K562 (cell line): Measurements from ENCODE around the gene SDR42E2. TPM values are rescaled to one million over a fixed set of nuclear protein-coding genes. Genes with fewer than 3 reads are reported as not detected.

Experiments used
- CAMTA2 ChIP-seq: fragments of 250-450 bp; sonication (Bioruptor Pico); conservative IDR thresholded peaks from 2 replicates; pipeline ENCODE4 v1.5.1; 2022
- LARP7 ChIP-seq: fragments of 450-650 bp; IDR thresholded peaks from 2 replicates; pipeline ENCODE4 v1.6.1; 2016
- MTA2 ChIP-seq: fragments of 450-650 bp; IDR thresholded peaks from 2 replicates; pipeline ENCODE4 v1.6.1; 2016; ENCODE audit warnings: low read depth
- MYNN ChIP-seq, 2 experiments: sonication (generic); formaldehyde crosslinking in 1 of 2; IDR thresholded peaks; 2 replicates each; pipeline versions ENCODE4 v1.5.0 to v1.6.1; 2016 to 2020; ENCODE audit warnings: antibody characterized with exemption in 1 of 2, missing genetic modification reagents in 1 of 2
- NR2C2 ChIP-seq, 2 experiments: fragments of 200-800 bp in 1 of 2; sonication (Bioruptor generic) in 1 of 2; sonication (generic) in 1 of 2; formaldehyde crosslinking in 1 of 2; IDR thresholded peaks; 2 replicates each; pipeline versions ENCODE4 v1.6.1 to v1.8.0; 2016 to 2022; ENCODE audit warnings: mild to moderate bottlenecking in 1 of 2, missing compliant biosample characterization in 1 of 2, missing genetic modification characterization in 1 of 2, missing genetic modification reagents in 1 of 2
- SIX5 ChIP-seq, 2 experiments: IDR thresholded peaks; 2 replicates each; pipeline ENCODE4 v1.6.1; 2011; ENCODE audit warnings: low read length in 2 of 2, borderline replicate concordance in 1 of 2, low read depth in 1 of 2, mild to moderate bottlenecking in 1 of 2, moderate library complexity in 1 of 2; ENCODE audit not compliant: insufficient read depth in 1 of 2
- TARDBP ChIP-seq: fragments of 450-650 bp; IDR thresholded peaks from 2 replicates; pipeline ENCODE4 v1.6.1; 2016
- TBP ChIP-seq: optimal IDR thresholded peaks from 2 replicates; pipeline ENCODE3; 2011; ENCODE audit warnings: low read depth, low read length, improper control_type of control experiment
- ZEB2 ChIP-seq: fragments of 450-650 bp; IDR thresholded peaks from 2 replicates; pipeline ENCODE4 v1.6.1; 2016
- ZNF165 ChIP-seq: fragments of 250-450 bp; sonication (Bioruptor Pico); IDR thresholded peaks from 2 replicates; pipeline ENCODE4 v1.4.0; 2020; ENCODE audit warnings: borderline replicate concordance
- ZNF232 ChIP-seq: sonication (generic); formaldehyde crosslinking; IDR thresholded peaks from 2 replicates; pipeline ENCODE4 v1.8.0; 2022; ENCODE audit warnings: mild to moderate bottlenecking, missing genetic modification reagents
- ZNF324 ChIP-seq: fragments of 250-450 bp; sonication (Bioruptor Pico); IDR thresholded peaks from 2 replicates; pipeline ENCODE4 v1.4.0; 2020; ENCODE audit warnings: mild to moderate bottlenecking
- polyA plus RNA-seq, 8 experiments: library from polyadenylated mRNA; depleted of rRNA in 4 of 8; stranded (reverse) in 5 of 8; unstranded in 3 of 8; fragments of >200 nt; fragmentation: Nextera tagmentation in 2 of 8; fragmentation: Illumina TruSeq in 1 of 8; extraction: Ambion mirVana in 2 of 8; extraction: Trizol in 1 of 8; gene quantifications; 2 replicates each; pipeline versions ENCODE4 v1.2.1 to v1.2.3, GENCODE V29; 2011 to 2014; ENCODE audit warnings: inconsistent platforms in 1 of 8, missing spikeins in 1 of 8
- total RNA-seq, 7 experiments: library from RNA; depleted of rRNA in 6 of 7; stranded (reverse); fragments of >200 nt in 6 of 7; fragmentation: Illumina TruSeq in 2 of 7; extraction: Trizol in 2 of 7; gene quantifications; 2 replicates each; pipeline versions ENCODE4 v1.2.1 to v1.2.3, GENCODE V29; 2011 to 2021; ENCODE audit warnings: low replicate concordance in 1 of 7
- TF ChIP-seq, protein P1 (sequence below), 2 experiments: fragments of 150-350 bp in 1 of 2; IDR thresholded peaks; 2 replicates each; pipeline ENCODE4 v1.6.1; 2012 to 2016; ENCODE audit warnings: low read depth in 2 of 2, low read length in 2 of 2, mild to moderate bottlenecking in 1 of 2, moderate library complexity in 1 of 2
- TF ChIP-seq, protein P2 (sequence below): sonication (generic); formaldehyde crosslinking; IDR thresholded peaks from 2 replicates; pipeline ENCODE4 v1.8.1; 2023; ENCODE audit warnings: mild to moderate bottlenecking, missing genetic modification reagents
- TF ChIP-seq, protein P3 (sequence below): fragments of 150-350 bp; IDR thresholded peaks from 2 replicates; pipeline ENCODE4 v1.6.1; 2014; ENCODE audit warnings: low read depth, mild to moderate bottlenecking, low read length, borderline replicate concordance
- TF ChIP-seq, protein P4 (sequence below), 2 experiments: fragments of 450-650 bp in 1 of 2; sonication (generic) in 1 of 2; formaldehyde crosslinking; conservative IDR thresholded peaks; 2 replicates each; pipeline versions ENCODE4 v1.4.0 to v1.8.1; 2020 to 2022; ENCODE audit warnings: mild to moderate bottlenecking in 1 of 2, missing genetic modification reagents in 1 of 2

SDR42E2 gene
- total and polyA plus RNA-seq, 9 of the 15 experiments (the other 6 are each of a cell fraction or from before 2014, with no cell fraction given) = 0.03 to 0.07 (median 0.04) TPM; not detected in 4

DNA sequence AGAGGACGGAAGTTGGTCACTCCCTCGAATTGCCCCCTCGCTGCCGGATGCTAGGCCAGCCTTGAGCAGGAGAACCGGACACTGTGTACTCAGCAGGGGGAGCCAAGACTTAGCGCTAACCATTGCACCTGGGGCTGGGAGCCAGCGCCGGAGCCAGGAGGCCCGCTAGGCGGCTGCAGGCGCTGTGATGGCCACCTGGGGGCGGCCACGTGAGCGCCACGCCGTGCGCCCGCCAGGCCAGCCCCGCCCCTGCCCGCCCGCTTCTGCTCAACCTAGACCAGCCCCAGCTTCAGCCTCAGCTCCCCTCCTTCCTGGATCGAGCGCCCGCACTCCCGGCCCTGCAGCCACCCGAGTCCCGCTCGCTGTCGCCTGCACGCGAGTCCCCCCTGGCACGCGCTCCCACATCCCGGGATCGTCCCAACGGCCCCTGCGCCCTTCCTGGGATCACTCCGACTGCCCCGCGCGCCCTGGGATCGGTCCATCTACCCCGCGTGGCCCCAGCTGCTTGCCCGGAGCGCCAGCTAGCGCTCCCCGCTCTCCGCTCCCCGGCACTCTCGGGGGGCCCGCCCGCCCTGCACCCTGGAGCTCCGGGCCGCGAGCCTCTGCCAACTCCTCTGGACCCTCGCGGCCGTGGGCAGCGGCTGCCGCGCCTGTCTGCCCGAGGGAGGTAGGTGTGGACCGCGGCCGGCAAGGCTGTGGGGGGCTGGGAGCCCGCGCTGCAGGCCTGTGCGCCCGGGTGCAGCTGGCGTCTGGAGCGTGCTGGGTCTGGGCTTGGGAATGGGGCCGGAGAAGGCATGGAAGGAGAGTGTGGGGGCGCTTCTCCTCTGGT is 43.9 kb downstream of the SDR42E2 start, which contains the start of gene EEF2K (continued):
- TF ChIP-seq TARDBP (no peak), NR2C2 (CRISPR knock-in tag; IDR thresholded peaks at IDR 0.05) (no peak), NR2C2 (tag; IDR thresholded peaks at IDR 0.05) (peak; percentile 66; the same call in 1 of the 2 replicates), SIX5 (IDR thresholded peaks at IDR 0.05; ENCODE audit: borderline replicate concordance in 1 of 2, insufficient read depth in 1 of 2, low read depth in 1 of 2, low read length in 2 of 2) (0 out of 4 replicates have a peak, but pooled peaks of 1 of the 2 experiments have one; percentile 14), ZNF232 (peak; percentile 52; the same call in 1 of the 2 replicates), ZNF165 (no peak), MTA2 (0 out of 2 replicates have a peak, but pooled peaks have one; percentile 1), ZEB2 (no peak; the same call in 1 of the 2 replicates), ZNF324 (no peak), LARP7 (no peak), TBP (peak; percentile 75), CAMTA2 (CRISPR knock-in tag) (no peak), MYNN (IDR thresholded peaks at IDR 0.05) (peak; percentile 61), MYNN (CRISPR knock-in tag; IDR thresholded peaks at IDR 0.05) (0 out of 2 replicates have a peak, but pooled peaks have one; percentile 11)
- TF ChIP-seq, protein P1, sequence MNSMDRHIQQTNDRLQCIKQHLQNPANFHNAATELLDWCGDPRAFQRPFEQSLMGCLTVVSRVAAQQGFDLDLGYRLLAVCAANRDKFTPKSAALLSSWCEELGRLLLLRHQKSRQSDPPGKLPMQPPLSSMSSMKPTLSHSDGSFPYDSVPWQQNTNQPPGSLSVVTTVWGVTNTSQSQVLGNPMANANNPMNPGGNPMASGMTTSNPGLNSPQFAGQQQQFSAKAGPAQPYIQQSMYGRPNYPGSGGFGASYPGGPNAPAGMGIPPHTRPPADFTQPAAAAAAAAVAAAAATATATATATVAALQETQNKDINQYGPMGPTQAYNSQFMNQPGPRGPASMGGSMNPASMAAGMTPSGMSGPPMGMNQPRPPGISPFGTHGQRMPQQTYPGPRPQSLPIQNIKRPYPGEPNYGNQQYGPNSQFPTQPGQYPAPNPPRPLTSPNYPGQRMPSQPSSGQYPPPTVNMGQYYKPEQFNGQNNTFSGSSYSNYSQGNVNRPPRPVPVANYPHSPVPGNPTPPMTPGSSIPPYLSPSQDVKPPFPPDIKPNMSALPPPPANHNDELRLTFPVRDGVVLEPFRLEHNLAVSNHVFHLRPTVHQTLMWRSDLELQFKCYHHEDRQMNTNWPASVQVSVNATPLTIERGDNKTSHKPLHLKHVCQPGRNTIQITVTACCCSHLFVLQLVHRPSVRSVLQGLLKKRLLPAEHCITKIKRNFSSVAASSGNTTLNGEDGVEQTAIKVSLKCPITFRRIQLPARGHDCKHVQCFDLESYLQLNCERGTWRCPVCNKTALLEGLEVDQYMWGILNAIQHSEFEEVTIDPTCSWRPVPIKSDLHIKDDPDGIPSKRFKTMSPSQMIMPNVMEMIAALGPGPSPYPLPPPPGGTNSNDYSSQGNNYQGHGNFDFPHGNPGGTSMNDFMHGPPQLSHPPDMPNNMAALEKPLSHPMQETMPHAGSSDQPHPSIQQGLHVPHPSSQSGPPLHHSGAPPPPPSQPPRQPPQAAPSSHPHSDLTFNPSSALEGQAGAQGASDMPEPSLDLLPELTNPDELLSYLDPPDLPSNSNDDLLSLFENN (IDR thresholded peaks at IDR 0.05; ENCODE audit: low read depth in 2 of 2, low read length in 2 of 2) = peak in 1 of 2 experiments; percentile 68; a peak in 2 of 4 replicates
- TF ChIP-seq, protein P2, sequence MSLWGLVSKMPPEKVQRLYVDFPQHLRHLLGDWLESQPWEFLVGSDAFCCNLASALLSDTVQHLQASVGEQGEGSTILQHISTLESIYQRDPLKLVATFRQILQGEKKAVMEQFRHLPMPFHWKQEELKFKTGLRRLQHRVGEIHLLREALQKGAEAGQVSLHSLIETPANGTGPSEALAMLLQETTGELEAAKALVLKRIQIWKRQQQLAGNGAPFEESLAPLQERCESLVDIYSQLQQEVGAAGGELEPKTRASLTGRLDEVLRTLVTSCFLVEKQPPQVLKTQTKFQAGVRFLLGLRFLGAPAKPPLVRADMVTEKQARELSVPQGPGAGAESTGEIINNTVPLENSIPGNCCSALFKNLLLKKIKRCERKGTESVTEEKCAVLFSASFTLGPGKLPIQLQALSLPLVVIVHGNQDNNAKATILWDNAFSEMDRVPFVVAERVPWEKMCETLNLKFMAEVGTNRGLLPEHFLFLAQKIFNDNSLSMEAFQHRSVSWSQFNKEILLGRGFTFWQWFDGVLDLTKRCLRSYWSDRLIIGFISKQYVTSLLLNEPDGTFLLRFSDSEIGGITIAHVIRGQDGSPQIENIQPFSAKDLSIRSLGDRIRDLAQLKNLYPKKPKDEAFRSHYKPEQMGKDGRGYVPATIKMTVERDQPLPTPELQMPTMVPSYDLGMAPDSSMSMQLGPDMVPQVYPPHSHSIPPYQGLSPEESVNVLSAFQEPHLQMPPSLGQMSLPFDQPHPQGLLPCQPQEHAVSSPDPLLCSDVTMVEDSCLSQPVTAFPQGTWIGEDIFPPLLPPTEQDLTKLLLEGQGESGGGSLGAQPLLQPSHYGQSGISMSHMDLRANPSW (CRISPR knock-in tag) = no peak
- TF ChIP-seq, protein P3, sequence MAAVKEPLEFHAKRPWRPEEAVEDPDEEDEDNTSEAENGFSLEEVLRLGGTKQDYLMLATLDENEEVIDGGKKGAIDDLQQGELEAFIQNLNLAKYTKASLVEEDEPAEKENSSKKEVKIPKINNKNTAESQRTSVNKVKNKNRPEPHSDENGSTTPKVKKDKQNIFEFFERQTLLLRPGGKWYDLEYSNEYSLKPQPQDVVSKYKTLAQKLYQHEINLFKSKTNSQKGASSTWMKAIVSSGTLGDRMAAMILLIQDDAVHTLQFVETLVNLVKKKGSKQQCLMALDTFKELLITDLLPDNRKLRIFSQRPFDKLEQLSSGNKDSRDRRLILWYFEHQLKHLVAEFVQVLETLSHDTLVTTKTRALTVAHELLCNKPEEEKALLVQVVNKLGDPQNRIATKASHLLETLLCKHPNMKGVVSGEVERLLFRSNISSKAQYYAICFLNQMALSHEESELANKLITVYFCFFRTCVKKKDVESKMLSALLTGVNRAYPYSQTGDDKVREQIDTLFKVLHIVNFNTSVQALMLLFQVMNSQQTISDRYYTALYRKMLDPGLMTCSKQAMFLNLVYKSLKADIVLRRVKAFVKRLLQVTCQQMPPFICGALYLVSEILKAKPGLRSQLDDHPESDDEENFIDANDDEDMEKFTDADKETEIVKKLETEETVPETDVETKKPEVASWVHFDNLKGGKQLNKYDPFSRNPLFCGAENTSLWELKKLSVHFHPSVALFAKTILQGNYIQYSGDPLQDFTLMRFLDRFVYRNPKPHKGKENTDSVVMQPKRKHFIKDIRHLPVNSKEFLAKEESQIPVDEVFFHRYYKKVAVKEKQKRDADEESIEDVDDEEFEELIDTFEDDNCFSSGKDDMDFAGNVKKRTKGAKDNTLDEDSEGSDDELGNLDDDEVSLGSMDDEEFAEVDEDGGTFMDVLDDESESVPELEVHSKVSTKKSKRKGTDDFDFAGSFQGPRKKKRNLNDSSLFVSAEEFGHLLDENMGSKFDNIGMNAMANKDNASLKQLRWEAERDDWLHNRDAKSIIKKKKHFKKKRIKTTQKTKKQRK = no peak
- TF ChIP-seq, protein P4, sequence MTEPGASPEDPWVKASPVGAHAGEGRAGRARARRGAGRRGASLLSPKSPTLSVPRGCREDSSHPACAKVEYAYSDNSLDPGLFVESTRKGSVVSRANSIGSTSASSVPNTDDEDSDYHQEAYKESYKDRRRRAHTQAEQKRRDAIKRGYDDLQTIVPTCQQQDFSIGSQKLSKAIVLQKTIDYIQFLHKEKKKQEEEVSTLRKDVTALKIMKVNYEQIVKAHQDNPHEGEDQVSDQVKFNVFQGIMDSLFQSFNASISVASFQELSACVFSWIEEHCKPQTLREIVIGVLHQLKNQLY (CRISPR knock-in tag; conservative IDR thresholded peaks at IDR 0.05) = peak in 1 of 2 experiments; percentile 94; a peak in 2 of 4 replicates
